ENCODE data around the gene KDM4F.

KDM4F gene

GRCh38 chr11:95092549-95093324 is 43.5 kb downstream of the KDM4F start:
- no peak for DNase-seq

- DNase-seq: no peak
These were observed 44.3 kb downstream of the KDM4F start for GRCh38 chr11:95093548-95093947.

GRCh38 chr11:95095858-95096587 is 46.8 kb downstream of the KDM4F start:
- DNase-seq: no peak

GRCh38 chr11:95097209-95097608 is 48.0 kb downstream of the KDM4F start:
- no peak for DNase-seq

- DNase-seq: no peak
These were observed 49.6 kb downstream of the KDM4F start for GRCh38 chr11:95098826-95099225.

GRCh38 chr11:95100191-95100648 is 51.0 kb downstream of the KDM4F start:
- no peak for DNase-seq
